ENCODE results near the gene CRTAC1. TPM values are rescaled to one million over a fixed set of nuclear protein-coding genes. Genes with fewer than 3 reads are reported as not detected.

The CRTAC1 gene
- polyA plus RNA-seq, 1 of the 3 experiments (the other 2 are of a cell fraction), result 0.05 TPM

DNA sequence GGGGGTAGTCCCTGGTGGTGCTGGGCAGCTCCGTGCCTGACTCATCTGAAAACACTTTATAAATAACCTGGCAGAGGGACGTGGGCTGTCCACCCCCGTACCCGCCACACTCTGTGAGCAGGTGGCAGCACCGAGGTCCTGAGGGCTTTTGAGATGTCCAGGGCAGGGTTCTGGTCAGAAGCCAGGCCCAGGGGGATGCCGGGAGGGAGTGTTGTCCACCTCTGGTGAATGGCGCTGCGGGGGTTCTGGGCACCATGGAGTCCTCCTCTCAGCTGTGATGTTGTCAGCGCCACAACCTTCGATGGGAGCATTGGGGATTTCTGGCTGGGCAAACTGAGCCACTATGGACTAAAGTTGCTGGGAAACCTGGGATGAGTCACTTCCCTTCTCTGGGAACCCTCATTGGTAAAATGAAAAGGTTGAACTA lies 208.1 kb downstream of the CRTAC1 start:
- H3K36me3 ChIP-seq (replicated peaks in 1 of 2; ENCODE audit: control insufficient read depth in 1 of 2, insufficient read depth in 2 of 2, low read length in 1 of 2), result no peaks in the 10 kb centered on the region
- peaks cover 0 to 4% of the 10 kb centered on the region in 2 experiments; a peak in 1 of 4 replicates for H3K4me1 ChIP-seq (ENCODE audit: control insufficient read depth in 1 of 2, insufficient read depth in 2 of 2, low read depth in 1 of 2, low read length in 1 of 2)
- DNase-seq, result no peak
- H3K9me2 ChIP-seq, result no peaks in the 10 kb centered on the region
- CTCF ChIA-PET, result interaction anchor here (1.0 to 3.1 kb wide), 6 partner anchors 25 to 223 kb away, joined by 3 to 14 read pairs (median 3); no protein-coding TSS in a partner anchor
- TF ChIP-seq, protein P1, sequence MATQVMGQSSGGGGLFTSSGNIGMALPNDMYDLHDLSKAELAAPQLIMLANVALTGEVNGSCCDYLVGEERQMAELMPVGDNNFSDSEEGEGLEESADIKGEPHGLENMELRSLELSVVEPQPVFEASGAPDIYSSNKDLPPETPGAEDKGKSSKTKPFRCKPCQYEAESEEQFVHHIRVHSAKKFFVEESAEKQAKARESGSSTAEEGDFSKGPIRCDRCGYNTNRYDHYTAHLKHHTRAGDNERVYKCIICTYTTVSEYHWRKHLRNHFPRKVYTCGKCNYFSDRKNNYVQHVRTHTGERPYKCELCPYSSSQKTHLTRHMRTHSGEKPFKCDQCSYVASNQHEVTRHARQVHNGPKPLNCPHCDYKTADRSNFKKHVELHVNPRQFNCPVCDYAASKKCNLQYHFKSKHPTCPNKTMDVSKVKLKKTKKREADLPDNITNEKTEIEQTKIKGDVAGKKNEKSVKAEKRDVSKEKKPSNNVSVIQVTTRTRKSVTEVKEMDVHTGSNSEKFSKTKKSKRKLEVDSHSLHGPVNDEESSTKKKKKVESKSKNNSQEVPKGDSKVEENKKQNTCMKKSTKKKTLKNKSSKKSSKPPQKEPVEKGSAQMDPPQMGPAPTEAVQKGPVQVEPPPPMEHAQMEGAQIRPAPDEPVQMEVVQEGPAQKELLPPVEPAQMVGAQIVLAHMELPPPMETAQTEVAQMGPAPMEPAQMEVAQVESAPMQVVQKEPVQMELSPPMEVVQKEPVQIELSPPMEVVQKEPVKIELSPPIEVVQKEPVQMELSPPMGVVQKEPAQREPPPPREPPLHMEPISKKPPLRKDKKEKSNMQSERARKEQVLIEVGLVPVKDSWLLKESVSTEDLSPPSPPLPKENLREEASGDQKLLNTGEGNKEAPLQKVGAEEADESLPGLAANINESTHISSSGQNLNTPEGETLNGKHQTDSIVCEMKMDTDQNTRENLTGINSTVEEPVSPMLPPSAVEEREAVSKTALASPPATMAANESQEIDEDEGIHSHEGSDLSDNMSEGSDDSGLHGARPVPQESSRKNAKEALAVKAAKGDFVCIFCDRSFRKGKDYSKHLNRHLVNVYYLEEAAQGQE (IDR thresholded peaks at IDR 0.05; ENCODE audit: low read depth, low read length), result no peak
- TF ChIP-seq TEAD4 (IDR thresholded peaks at IDR 0.05; ENCODE audit: borderline replicate concordance, insufficient read depth) (no peak), NRF1 (IDR thresholded peaks at IDR 0.05; ENCODE audit: low read depth, low read length) (no peak), FOXJ3 (CRISPR knock-in tag; IDR thresholded peaks at IDR 0.05) (no peak), SIN3A (IDR thresholded peaks at IDR 0.05; ENCODE audit: borderline replicate concordance, low read depth, low read length) (no peak), SMC3 (IDR thresholded peaks at IDR 0.05; ENCODE audit: low read depth, low read length) (no peak), POLR2AphosphoS5 (IDR thresholded peaks at IDR 0.05; ENCODE audit: low read depth, low read length) (no peak), MXI1 (IDR thresholded peaks at IDR 0.05; ENCODE audit: low read depth, low read length) (no peak), GATA2 (CRISPR knock-in tag; IDR thresholded peaks at IDR 0.05) (no peak), ELF1 (IDR thresholded peaks at IDR 0.05) (no peak)
- TF ChIP-seq, protein P2, sequence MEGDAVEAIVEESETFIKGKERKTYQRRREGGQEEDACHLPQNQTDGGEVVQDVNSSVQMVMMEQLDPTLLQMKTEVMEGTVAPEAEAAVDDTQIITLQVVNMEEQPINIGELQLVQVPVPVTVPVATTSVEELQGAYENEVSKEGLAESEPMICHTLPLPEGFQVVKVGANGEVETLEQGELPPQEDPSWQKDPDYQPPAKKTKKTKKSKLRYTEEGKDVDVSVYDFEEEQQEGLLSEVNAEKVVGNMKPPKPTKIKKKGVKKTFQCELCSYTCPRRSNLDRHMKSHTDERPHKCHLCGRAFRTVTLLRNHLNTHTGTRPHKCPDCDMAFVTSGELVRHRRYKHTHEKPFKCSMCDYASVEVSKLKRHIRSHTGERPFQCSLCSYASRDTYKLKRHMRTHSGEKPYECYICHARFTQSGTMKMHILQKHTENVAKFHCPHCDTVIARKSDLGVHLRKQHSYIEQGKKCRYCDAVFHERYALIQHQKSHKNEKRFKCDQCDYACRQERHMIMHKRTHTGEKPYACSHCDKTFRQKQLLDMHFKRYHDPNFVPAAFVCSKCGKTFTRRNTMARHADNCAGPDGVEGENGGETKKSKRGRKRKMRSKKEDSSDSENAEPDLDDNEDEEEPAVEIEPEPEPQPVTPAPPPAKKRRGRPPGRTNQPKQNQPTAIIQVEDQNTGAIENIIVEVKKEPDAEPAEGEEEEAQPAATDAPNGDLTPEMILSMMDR (IDR thresholded peaks at IDR 0.05), result no peak
- TF ChIP-seq, protein P3, sequence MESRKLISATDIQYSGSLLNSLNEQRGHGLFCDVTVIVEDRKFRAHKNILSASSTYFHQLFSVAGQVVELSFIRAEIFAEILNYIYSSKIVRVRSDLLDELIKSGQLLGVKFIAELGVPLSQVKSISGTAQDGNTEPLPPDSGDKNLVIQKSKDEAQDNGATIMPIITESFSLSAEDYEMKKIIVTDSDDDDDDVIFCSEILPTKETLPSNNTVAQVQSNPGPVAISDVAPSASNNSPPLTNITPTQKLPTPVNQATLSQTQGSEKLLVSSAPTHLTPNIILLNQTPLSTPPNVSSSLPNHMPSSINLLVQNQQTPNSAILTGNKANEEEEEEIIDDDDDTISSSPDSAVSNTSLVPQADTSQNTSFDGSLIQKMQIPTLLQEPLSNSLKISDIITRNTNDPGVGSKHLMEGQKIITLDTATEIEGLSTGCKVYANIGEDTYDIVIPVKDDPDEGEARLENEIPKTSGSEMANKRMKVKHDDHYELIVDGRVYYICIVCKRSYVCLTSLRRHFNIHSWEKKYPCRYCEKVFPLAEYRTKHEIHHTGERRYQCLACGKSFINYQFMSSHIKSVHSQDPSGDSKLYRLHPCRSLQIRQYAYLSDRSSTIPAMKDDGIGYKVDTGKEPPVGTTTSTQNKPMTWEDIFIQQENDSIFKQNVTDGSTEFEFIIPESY (IDR thresholded peaks at IDR 0.05; ENCODE audit: borderline replicate concordance, low read depth), result no peak
- TF ChIP-seq, protein P4, sequence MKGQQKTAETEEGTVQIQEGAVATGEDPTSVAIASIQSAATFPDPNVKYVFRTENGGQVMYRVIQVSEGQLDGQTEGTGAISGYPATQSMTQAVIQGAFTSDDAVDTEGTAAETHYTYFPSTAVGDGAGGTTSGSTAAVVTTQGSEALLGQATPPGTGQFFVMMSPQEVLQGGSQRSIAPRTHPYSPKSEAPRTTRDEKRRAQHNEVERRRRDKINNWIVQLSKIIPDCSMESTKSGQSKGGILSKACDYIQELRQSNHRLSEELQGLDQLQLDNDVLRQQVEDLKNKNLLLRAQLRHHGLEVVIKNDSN (IDR thresholded peaks at IDR 0.05; ENCODE audit: borderline replicate concordance, low read depth), result no peak
- H3K27ac ChIP-seq (ENCODE audit: low read depth in 2 of 2, low read length in 1 of 2), result no peak overlapping the region
- H3K79me2 ChIP-seq (ENCODE audit: insufficient read depth), result no peaks in the 10 kb centered on the region
- no peak overlapping the region for H3K4me2 ChIP-seq
- peaks cover 13% of the 10 kb centered on the region for H3K27me3 ChIP-seq (ENCODE audit: insufficient read depth)
- H3K9ac ChIP-seq, result no peak overlapping the region
- no peaks in the 10 kb centered on the region for H3K9me3 ChIP-seq
- H4K20me1 ChIP-seq (ENCODE audit: insufficient read depth), result no peaks in the 10 kb centered on the region
- H3K4me3 ChIP-seq (ENCODE audit: low read depth in 2 of 2, low read length in 1 of 2), result no peak overlapping the region
- POLR2A ChIA-PET, result no interaction called here
- H3F3A ChIP-seq (replicated peaks; ENCODE audit: insufficient read depth), result no peaks in the 10 kb centered on the region
- H2AFZ ChIP-seq (ENCODE audit: low read depth), result no peak overlapping the region
- WGBS (ENCODE audit: low lambda C conversion rate), result 51% methylated on average over 8 of the region's 10 CpGs
